GM12873 (cell line): ENCODE data around the gene TRMO.

ENCODE experiments used
- TF ChIP-seq, protein P1 (sequence below): IDR thresholded peaks from 2 replicates; pipeline ENCODE4 v1.5.1; 2012; ENCODE audit warnings: low read depth, mild to moderate bottlenecking, moderate library complexity, low read length, control low read depth; ENCODE audit not compliant: insufficient read depth; ENCODE audit errors: missing control alignments

TRMO gene

DNA sequence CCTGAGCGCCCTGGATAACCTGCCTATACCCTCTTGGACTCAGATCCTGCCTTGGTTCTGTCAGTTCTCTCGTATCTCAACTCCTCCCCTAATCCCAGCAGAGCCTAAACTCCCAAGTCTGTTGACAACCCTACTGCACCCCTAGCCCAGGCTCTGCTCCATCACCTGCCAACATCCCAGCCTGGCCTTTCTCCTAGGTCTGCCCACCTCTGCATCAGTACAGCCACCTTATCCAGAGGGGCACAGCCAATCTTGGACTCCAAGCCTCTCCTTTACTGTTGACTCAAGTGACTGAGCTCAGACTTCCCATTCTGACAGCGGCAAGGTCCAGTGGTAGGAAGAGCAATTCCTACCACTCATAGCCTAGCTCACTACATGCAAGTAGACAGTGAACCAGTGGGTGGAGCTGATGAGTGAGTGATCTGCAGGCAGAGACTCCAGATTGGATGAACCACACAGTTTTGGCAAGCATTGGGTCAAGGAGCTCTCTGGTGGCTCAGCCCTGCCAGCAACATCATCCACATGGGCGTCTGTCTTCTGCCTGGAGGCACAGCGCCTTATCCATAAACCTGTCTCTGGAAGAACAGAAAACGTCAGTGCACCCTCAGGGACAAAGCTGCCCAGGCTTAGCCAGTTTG is 26.5 kb downstream of the TRMO start:
- TF ChIP-seq, protein P1, sequence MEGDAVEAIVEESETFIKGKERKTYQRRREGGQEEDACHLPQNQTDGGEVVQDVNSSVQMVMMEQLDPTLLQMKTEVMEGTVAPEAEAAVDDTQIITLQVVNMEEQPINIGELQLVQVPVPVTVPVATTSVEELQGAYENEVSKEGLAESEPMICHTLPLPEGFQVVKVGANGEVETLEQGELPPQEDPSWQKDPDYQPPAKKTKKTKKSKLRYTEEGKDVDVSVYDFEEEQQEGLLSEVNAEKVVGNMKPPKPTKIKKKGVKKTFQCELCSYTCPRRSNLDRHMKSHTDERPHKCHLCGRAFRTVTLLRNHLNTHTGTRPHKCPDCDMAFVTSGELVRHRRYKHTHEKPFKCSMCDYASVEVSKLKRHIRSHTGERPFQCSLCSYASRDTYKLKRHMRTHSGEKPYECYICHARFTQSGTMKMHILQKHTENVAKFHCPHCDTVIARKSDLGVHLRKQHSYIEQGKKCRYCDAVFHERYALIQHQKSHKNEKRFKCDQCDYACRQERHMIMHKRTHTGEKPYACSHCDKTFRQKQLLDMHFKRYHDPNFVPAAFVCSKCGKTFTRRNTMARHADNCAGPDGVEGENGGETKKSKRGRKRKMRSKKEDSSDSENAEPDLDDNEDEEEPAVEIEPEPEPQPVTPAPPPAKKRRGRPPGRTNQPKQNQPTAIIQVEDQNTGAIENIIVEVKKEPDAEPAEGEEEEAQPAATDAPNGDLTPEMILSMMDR = peak; percentile 47

DNA sequence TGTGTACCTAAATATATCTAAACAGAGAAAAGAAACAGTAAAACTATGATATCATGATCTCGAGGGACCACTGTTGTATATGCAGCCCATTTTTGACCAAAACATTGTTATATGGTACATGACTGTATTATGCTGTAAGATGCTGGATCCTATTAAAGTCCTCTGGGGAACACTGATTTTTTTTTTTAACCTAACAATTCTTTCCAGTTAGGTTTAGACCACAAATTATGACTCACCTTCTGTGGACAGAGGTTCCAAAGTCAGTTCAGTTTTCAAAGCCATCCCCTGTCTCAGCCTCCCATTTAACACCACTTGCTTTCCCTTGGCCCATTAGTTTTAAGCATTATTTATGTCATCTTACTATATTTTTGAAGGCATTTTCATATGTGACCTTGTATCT is 27.1 kb downstream of the TRMO start:
- TF ChIP-seq, protein P1 = no peak

DNA sequence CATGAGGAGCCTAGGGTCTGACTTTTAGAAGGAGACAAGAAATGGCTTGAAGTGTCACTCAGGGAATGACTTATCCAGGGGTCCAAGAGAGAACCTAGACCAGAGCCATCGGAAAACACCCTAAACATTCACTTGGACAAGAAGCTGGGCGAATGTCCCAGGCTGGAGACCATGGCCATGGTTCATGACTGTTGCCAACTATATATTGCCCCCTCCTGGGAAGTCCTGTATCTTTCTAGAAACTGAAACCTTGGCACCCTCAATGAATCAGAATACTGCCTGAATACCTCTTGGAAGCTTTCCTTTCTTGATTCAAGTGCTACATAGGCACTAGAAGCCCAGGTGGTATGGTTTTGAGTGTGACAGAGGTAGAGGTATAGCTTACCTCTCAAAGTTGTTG is 29.9 kb downstream of the TRMO start:
- TF ChIP-seq, protein P1 = no peak

DNA sequence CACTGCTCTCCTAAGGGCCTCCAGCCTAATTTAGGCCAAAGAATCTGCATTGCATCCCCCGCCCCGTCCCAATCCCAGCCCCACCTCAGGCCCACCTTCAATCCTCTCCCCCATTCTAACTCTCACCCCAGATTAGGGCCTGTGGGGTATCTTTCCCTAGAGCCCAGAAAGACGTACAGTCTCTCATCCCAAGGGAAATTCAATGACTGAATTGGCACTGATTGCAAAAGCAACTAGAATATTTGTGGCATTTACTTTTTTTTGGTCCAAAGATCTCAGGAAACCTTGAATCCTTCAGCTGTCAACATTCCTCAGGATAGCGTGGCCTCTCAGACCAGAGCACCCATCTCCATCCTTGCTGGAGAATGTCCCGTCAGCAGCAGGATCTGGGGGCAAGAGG is 30.6 kb downstream of the TRMO start:
- TF ChIP-seq, protein P1 = no peak

DNA sequence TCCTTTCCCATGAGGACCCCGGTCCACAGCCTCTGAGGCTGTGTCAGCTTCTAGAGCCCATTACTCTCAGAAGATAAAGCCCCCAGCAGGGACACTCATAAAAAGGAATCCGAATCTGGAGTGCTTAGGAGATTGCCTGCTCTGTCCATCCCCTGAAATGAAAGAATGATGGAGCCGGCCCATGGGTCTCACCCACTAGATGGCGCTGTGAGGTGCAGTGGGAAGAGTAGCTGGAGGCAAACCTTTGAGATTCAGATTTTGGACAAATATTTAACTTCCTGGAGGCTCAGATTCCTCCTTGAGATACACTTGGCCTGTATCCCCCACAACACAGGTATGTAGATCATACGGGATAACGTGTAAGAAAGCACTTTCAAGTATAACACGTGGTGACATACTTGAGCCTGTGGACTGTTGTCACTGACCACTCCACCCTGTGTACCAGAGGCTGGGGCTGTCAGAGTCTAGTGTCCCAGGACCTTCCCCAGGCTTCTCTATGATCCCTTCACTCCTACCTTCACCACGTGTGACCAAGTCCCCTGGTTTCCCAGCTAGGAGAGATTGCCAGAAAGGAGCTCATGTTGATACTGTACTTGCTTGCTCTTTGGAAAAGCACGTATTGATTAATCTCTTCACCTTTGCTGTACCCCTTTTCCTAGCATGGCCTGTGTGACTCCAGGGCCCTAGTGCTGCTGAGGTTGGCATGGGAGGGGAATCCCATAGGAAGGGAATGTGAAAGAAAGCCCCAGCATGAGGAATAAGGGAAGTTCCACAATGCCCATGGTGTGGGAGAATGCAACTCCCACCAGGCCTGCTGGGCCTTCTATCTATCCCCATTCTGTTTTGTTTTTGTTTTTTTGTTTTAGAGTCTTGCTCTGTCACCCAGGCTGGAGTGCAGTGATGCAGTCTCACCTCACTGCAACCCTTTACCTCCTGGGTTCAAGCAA is 32.1 kb downstream of the TRMO start:
- TF ChIP-seq, protein P1 = peak; percentile 88

DNA sequence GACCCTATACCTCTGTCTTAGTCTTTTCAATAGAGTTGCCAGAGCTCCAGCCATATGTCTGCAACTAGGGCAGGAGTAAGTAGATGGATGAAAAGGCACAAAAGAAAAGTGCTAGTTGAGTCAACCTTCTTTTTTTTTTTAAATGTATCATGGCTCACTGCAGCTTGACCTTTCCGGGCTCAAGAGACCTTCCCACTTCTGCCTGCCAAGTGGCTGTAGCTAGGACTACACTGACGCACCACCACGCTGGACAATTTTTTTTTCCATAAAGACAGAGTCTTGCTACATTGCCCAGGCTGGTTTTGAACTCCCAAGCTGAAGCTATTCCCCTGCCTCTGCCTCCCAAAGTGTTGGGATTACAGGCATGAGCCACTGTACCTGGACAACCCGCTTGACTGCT is 42.0 kb downstream of the TRMO start:
- TF ChIP-seq, protein P1 = no peak

DNA sequence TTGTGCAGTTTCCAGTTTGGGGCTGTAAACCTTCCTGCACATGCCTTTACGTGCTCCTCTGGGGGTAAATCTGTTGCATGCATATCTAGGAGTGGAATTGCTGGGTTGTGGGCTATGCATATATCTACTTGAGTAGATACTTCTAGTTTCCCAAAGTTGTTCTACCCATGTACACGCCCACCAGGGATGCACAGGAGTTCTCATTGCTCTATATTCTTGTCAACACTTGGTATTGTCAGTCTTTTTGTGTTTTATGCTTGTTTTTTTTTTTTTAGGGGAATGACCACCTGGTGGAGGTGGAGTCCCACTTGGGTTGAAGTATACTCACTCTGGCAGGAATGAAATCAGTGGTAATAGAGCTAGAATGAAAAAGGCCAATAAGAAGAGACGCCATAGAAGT is 46.2 kb downstream of the TRMO start:
- TF ChIP-seq, protein P1 = no peak
